ENCODE data around the gene SUPT6H.

The SUPT6H gene

DNA sequence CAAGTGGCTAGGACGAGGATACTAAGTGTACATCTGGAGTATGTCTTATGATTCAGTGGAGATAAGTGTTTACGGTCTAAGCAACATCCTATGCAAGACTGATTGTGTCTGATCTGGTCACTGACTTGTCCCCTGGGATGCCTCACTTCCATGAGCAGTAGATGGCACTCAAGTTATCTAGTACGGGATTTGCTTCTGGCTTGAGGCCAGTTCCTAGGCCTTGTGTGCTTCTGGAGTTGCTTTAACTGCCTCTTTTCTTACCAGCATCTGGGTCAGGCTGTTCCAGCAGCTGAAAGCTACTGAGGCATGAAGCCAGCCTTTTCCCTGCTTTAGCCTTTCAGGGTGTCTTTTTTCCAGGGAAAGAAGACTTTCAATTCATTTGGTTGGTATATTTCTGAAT, 23.0 kb downstream of the SUPT6H start:
- no peak for DNase-seq (ENCODE audit: low read depth, low spot score)
- TF ChIP-seq, protein P1, sequence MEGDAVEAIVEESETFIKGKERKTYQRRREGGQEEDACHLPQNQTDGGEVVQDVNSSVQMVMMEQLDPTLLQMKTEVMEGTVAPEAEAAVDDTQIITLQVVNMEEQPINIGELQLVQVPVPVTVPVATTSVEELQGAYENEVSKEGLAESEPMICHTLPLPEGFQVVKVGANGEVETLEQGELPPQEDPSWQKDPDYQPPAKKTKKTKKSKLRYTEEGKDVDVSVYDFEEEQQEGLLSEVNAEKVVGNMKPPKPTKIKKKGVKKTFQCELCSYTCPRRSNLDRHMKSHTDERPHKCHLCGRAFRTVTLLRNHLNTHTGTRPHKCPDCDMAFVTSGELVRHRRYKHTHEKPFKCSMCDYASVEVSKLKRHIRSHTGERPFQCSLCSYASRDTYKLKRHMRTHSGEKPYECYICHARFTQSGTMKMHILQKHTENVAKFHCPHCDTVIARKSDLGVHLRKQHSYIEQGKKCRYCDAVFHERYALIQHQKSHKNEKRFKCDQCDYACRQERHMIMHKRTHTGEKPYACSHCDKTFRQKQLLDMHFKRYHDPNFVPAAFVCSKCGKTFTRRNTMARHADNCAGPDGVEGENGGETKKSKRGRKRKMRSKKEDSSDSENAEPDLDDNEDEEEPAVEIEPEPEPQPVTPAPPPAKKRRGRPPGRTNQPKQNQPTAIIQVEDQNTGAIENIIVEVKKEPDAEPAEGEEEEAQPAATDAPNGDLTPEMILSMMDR (IDR thresholded peaks at IDR 0.05; ENCODE audit: low read depth, low read length): peak; percentile 11
- H3K4me3 ChIP-seq (ENCODE audit: low read depth, low read length): no peak overlapping the region
- in situ Hi-C loops (cut with HindIII; ENCODE audit: low sequenced_read_pairs): no loop called here

DNA sequence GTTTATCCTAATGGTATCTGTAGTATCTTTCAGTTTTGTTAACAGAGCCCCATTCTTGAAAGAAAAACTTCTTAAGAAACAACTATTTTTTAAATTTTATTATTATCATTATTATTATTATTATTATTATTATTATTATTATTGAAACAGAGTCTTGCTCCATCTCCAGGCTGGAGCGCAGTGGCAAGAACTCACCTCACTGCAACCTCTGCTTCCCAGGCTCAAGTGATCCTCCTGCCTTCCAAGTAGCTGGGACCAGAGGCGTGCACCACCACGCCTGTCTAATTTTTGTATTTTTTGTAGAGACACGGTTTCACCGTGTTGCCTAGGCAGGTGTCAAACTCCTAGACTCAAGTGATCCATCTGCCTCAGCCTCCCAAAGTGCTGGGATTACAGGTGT, 23.4 kb downstream of the SUPT6H start:
- no peak for DNase-seq (ENCODE audit: low read depth, low spot score)
- TF ChIP-seq, protein P1 (IDR thresholded peaks at IDR 0.05; ENCODE audit: low read depth, low read length): no peak
- in situ Hi-C loops (cut with HindIII; ENCODE audit: low sequenced_read_pairs): no loop called here
- no peak overlapping the region for H3K4me3 ChIP-seq (ENCODE audit: low read depth, low read length)

DNA sequence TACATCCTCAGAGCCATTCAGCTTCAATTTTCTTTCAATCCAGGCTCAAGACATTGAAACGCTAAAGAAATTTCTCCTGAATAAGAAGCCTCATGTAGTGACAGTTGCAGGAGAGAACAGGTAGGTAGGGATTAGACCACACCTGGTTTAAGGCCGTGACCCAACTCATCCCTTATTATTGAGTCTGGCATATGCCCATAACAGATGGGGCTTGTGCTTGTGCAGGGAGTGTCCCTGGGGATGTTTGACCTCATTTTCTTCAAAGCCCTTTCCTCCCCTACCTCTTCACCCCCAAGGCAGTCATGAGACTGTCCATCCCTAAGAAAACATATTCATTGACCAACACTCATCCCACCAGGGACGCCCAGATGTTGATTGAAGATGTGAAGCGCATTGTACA, 24.3 kb downstream of the SUPT6H start:
- in situ Hi-C loops (cut with HindIII; ENCODE audit: low sequenced_read_pairs): no loop called here
- DNase-seq (ENCODE audit: low read depth, low spot score): no peak
- H3K4me3 ChIP-seq (ENCODE audit: low read depth, low read length): no peak overlapping the region
- TF ChIP-seq, protein P1 (IDR thresholded peaks at IDR 0.05; ENCODE audit: low read depth, low read length): no peak

DNA sequence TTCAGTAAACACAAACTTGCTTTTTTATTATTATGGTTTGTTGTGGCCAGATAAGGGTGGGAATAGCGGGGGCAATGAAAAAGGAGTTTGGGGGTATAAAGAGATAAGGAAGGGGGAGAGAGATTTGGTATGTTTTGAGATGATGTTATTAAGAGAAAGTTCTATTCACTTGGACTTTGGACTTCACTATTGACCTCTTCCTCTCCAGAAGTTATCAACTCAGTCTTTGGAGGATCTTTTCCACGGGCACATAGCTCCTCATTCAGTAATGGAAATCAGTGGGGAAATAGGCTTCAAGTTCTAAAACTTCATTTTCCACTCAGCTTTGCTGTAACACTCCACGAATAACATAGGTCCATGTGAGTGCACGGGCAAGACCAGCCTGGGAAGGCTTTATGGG, 26.5 kb downstream of the SUPT6H start:
- in situ Hi-C loops (cut with HindIII; ENCODE audit: low sequenced_read_pairs): no loop called here
- TF ChIP-seq, protein P1 (IDR thresholded peaks at IDR 0.05; ENCODE audit: low read depth, low read length): no peak
- H3K4me3 ChIP-seq (ENCODE audit: low read depth, low read length): no peak overlapping the region
- DNase-seq (ENCODE audit: low read depth, low spot score): no peak

DNA sequence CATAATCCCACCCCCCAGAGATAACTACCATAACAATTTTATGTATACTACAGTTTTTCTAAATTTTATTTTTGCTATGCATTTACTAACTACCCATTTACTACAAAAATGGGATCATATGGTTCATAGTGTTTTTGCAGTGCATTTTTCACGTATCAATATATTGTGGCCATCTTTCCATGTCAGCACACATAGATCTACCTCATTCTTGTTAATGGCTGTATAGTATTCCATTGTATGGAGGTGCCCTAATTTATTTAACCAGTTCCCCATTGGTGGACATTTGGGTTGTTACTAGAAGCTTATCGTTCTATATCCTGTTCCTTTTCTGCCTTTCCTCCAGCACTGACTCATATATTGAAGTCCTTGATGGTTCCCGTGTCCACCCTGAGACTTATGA, 27.0 kb downstream of the SUPT6H start:
- no peak for DNase-seq (ENCODE audit: low read depth, low spot score)
- TF ChIP-seq, protein P1 (IDR thresholded peaks at IDR 0.05; ENCODE audit: low read depth, low read length): no peak
- H3K4me3 ChIP-seq (ENCODE audit: low read depth, low read length): no peak overlapping the region
- in situ Hi-C loops (cut with HindIII; ENCODE audit: low sequenced_read_pairs): no loop called here

DNA sequence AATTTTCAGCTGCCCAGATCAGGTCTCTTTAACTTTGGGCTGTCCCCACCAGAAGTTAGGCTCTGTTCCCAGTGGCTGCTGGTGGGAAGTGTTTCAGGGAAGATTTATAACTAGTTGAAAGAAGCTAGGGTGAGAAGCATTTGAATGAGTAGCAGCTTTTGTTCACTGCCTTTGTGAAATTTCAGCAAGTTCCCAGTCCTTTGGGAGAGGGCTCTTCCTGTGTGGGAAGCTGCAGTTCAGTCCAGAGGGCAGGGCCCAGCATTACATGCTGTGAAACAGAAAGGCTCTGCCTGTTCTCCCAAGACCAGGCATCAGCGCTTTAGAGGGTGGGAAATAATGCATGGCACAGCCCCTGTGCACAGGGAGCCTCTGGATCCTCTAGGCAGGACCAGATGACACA, 31.9 kb downstream of the SUPT6H start:
- no peak overlapping the region for H3K4me3 ChIP-seq (ENCODE audit: low read depth, low read length)
- TF ChIP-seq, protein P1 (IDR thresholded peaks at IDR 0.05; ENCODE audit: low read depth, low read length): no peak
- no peak for DNase-seq (ENCODE audit: low read depth, low spot score)
- in situ Hi-C loops (cut with HindIII; ENCODE audit: low sequenced_read_pairs): no loop called here

Measured in astrocyte of the spinal cord (primary cell).